NCI-H2227 (cell line): Measurements from ENCODE around the gene HGD.

Source experiments
- DNase-seq: peaks from one replicate; lab custom pipeline; 2025; ENCODE audit not compliant: unreplicated experiment; lab: John Stamatoyannopoulos, UW

HGD gene

GRCh38 chr3:120596116-120596852 is 85.8 kb downstream of the HGD start, which contains the start of gene NDUFB4:
Gene NDUFB4, plus strand, starts transcription at chr3:120596336. Its CDS starts 24 bp downstream, at chr3:120596360.
- DNase-seq = peak; percentile 97

- no peak for DNase-seq
Observed at GRCh38 chr3:120595788-120596115, 86.3 kb downstream of the HGD start.

DNA sequence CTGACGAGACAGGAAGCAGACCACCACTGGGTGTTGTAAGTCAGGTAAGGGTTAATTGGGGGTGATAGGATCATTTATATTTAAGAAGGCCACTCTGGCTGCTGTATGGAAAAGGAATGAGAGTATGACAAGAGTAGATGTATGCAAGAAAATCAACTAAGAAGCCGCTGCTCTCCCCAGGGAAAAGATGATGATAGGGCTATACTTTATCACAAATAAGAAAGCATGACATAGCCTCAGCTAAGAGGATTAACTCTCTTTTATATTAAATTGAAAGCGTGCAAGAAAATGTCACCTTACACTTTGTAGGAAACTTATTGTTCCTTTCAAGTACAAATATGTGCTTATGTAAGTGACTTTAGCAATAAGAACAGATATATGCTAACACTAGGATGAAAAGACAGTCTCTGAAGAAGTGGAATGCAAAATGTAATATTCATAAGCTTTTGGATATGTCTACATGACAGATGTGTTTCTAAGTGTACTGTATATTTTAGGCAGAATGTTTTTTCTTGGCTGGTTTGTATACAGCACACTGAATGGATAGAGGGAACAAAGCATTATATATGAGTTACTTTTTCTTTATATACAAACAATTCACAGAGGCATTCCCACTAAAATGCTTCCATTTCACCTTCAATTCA is 94.6 kb downstream of the HGD start:
- no peak for DNase-seq
